ENCODE data around the gene KIF14.
A peak's percentile ranks its signal among the peaks of the same experiment; 100 is the strongest.
"Not testable (repeated sequence)": the region's sequence is repeated elsewhere in the genome, so short reads cannot be mapped to it uniquely, and the experiment has no call there.

KIF14 gene

GRCh38 chr1:200547386-200547785 is 73.2 kb downstream of the KIF14 start:
- Mint-ChIP-seq H3K36me3 (ENCODE audit: low read depth) (no peaks in the 10 kb centered on the region), H3K4me1 (ENCODE audit: low read depth) (peaks cover 10% of the 10 kb centered on the region), H3K9me3 (no peaks in the 10 kb centered on the region), H3K4me3 (no peak overlapping the region), H3K27ac (no peak overlapping the region), H3K27me3 (ENCODE audit: low read depth) (peaks cover 9% of the 10 kb centered on the region)
- DNase-seq (ENCODE audit: low spot score), result no peak

- Mint-ChIP-seq H3K4me1 (ENCODE audit: low read depth) (peaks cover 10% of the 10 kb centered on the region), H3K27ac (no peak overlapping the region), H3K27me3 (ENCODE audit: low read depth) (peaks cover 11% of the 10 kb centered on the region), H3K9me3 (no peaks in the 10 kb centered on the region), H3K4me3 (no peak overlapping the region), H3K36me3 (ENCODE audit: low read depth) (no peaks in the 10 kb centered on the region)
- no peak for DNase-seq (ENCODE audit: low spot score)
Observed at GRCh38 chr1:200546577-200546976, 74.0 kb downstream of the KIF14 start.

- Mint-ChIP-seq H3K36me3 (ENCODE audit: low read depth) (no peaks in the 10 kb centered on the region), H3K4me3 (no peak overlapping the region), H3K4me1 (ENCODE audit: low read depth) (peaks cover 6% of the 10 kb centered on the region), H3K27me3 (ENCODE audit: low read depth) (peaks cover 18% of the 10 kb centered on the region), H3K27ac (no peak overlapping the region), H3K9me3 (no peaks in the 10 kb centered on the region)
- DNase-seq (ENCODE audit: low spot score), result no peak
Observed at GRCh38 chr1:200542162-200542561, 78.4 kb downstream of the KIF14 start.

GRCh38 chr1:200540281-200540680 is 80.3 kb downstream of the KIF14 start:
- H3K4me1 Mint-ChIP-seq (ENCODE audit: low read depth), result no peaks in the 10 kb centered on the region
- no peaks in the 10 kb centered on the region for H3K9me3 Mint-ChIP-seq
- H3K36me3 Mint-ChIP-seq (ENCODE audit: low read depth), result no peaks in the 10 kb centered on the region
- no peak for DNase-seq (ENCODE audit: low spot score)
- H3K4me3 Mint-ChIP-seq, result no peak overlapping the region
- no peak overlapping the region for H3K27ac Mint-ChIP-seq
- peaks cover 13% of the 10 kb centered on the region for H3K27me3 Mint-ChIP-seq (ENCODE audit: low read depth)

- Mint-ChIP-seq H3K4me3 (no peak overlapping the region), H3K4me1 (ENCODE audit: low read depth) (no peaks in the 10 kb centered on the region), H3K27me3 (ENCODE audit: low read depth) (peaks cover 12% of the 10 kb centered on the region), H3K9me3 (no peaks in the 10 kb centered on the region), H3K36me3 (ENCODE audit: low read depth) (no peaks in the 10 kb centered on the region), H3K27ac (no peak overlapping the region)
- no peak for DNase-seq (ENCODE audit: low spot score)
Observed at GRCh38 chr1:200538179-200538578, 82.4 kb downstream of the KIF14 start.

- H3K4me3 Mint-ChIP-seq, result no peak overlapping the region
- H3K27me3 Mint-ChIP-seq (ENCODE audit: low read depth), result peaks cover 14% of the 10 kb centered on the region
- H3K4me1 Mint-ChIP-seq (ENCODE audit: low read depth), result peaks cover 7% of the 10 kb centered on the region
- H3K27ac Mint-ChIP-seq, result no peak overlapping the region
- H3K9me3 Mint-ChIP-seq, result no peaks in the 10 kb centered on the region
- no peaks in the 10 kb centered on the region for H3K36me3 Mint-ChIP-seq (ENCODE audit: low read depth)
- DNase-seq (ENCODE audit: low spot score), result no peak
Observed at GRCh38 chr1:200535605-200536004, 84.9 kb downstream of the KIF14 start.

GRCh38 chr1:200530623-200531261 is 89.8 kb downstream of the KIF14 start:
- Mint-ChIP-seq H3K4me3 (peak overlapping the region; percentile 10), H3K36me3 (ENCODE audit: low read depth) (no peaks in the 10 kb centered on the region), H3K9me3 (no peaks in the 10 kb centered on the region), H3K4me1 (ENCODE audit: low read depth) (peaks cover 10% of the 10 kb centered on the region), H3K27me3 (ENCODE audit: low read depth) (peaks cover 8% of the 10 kb centered on the region), H3K27ac (no peak overlapping the region)
- no peak for DNase-seq (ENCODE audit: low spot score)

- H3K27me3 Mint-ChIP-seq (ENCODE audit: low read depth), result peaks cover 10% of the 10 kb centered on the region
- peaks cover 10% of the 10 kb centered on the region for H3K4me1 Mint-ChIP-seq (ENCODE audit: low read depth)
- H3K36me3 Mint-ChIP-seq (ENCODE audit: low read depth), result no peaks in the 10 kb centered on the region
- no peak for DNase-seq (ENCODE audit: low spot score)
- no peak overlapping the region for H3K27ac Mint-ChIP-seq
- no peak overlapping the region for H3K4me3 Mint-ChIP-seq
- no peaks in the 10 kb centered on the region for H3K9me3 Mint-ChIP-seq
Observed at GRCh38 chr1:200528858-200529606, 91.5 kb downstream of the KIF14 start.

- Mint-ChIP-seq H3K9me3 (no peaks in the 10 kb centered on the region), H3K36me3 (ENCODE audit: low read depth) (no peaks in the 10 kb centered on the region), H3K27me3 (ENCODE audit: low read depth) (peaks cover 11% of the 10 kb centered on the region), H3K4me3 (no peak overlapping the region), H3K27ac (no peak overlapping the region), H3K4me1 (ENCODE audit: low read depth) (peaks cover 10% of the 10 kb centered on the region)
- DNase-seq (ENCODE audit: low spot score), result no peak
Observed at GRCh38 chr1:200527670-200528069, 92.9 kb downstream of the KIF14 start.

- H3K4me3 Mint-ChIP-seq, result no peak overlapping the region
- no peak overlapping the region for H3K27ac Mint-ChIP-seq
- no peaks in the 10 kb centered on the region for H3K9me3 Mint-ChIP-seq
- peaks cover 11% of the 10 kb centered on the region for H3K27me3 Mint-ChIP-seq (ENCODE audit: low read depth)
- H3K36me3 Mint-ChIP-seq (ENCODE audit: low read depth), result no peaks in the 10 kb centered on the region
- peaks cover 10% of the 10 kb centered on the region for H3K4me1 Mint-ChIP-seq (ENCODE audit: low read depth)
- no peak for DNase-seq (ENCODE audit: low spot score)
Observed at GRCh38 chr1:200526709-200527612, 93.6 kb downstream of the KIF14 start.

GRCh38 chr1:200525090-200525987 is 95.2 kb downstream of the KIF14 start:
- no peaks in the 10 kb centered on the region for H3K9me3 Mint-ChIP-seq
- H3K4me1 Mint-ChIP-seq (ENCODE audit: low read depth), result peaks cover under 1% of the 10 kb centered on the region
- H3K4me3 Mint-ChIP-seq, result no peak overlapping the region
- DNase-seq (ENCODE audit: low spot score), result no peak
- peaks cover 6% of the 10 kb centered on the region for H3K27me3 Mint-ChIP-seq (ENCODE audit: low read depth)
- H3K36me3 Mint-ChIP-seq (ENCODE audit: low read depth), result no peaks in the 10 kb centered on the region
- no peak overlapping the region for H3K27ac Mint-ChIP-seq

- H3K4me3 Mint-ChIP-seq; H3K9me3 Mint-ChIP-seq; H3K27me3 Mint-ChIP-seq (ENCODE audit: low read depth); H3K27ac Mint-ChIP-seq; H3K36me3 Mint-ChIP-seq (ENCODE audit: low read depth); DNase-seq (ENCODE audit: low spot score); H3K4me1 Mint-ChIP-seq (ENCODE audit: low read depth): not testable (repeated sequence)
Observed at GRCh38 chr1:200524551-200524950, 96.0 kb downstream of the KIF14 start.

- no peaks in the 10 kb centered on the region for H3K4me1 Mint-ChIP-seq (ENCODE audit: low read depth)
- H3K9me3 Mint-ChIP-seq, result no peaks in the 10 kb centered on the region
- H3K27me3 Mint-ChIP-seq (ENCODE audit: low read depth), result peaks cover 3% of the 10 kb centered on the region
- DNase-seq (ENCODE audit: low spot score), result no peak
- H3K27ac Mint-ChIP-seq, result no peak overlapping the region
- no peaks in the 10 kb centered on the region for H3K36me3 Mint-ChIP-seq (ENCODE audit: low read depth)
- H3K4me3 Mint-ChIP-seq, result no peak overlapping the region
Observed at GRCh38 chr1:200524092-200524491, 96.5 kb downstream of the KIF14 start.
